ENCODE measurements around the gene GALNT18.

GALNT18 gene

DNA sequence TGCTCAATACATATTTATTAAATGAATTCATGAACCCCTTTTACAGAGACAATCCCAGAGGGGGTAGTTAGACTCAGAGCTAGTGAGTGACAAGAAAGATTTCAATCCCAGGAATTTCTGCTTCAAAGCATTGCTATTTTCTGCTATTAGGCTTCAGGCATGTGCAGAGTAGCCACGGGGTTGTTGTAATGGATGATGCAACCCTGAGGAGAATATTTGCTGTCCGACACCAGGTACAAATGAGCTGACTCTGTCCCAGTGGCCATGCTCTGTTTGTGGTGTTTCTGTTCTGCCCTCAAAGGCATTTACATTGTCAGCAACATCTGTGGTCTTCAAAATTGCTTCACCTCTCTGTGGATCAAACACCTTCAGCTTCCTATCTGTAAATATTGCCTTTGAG lies 371.3 kb downstream of the GALNT18 start:
- TF ChIP-seq PPARA (CRISPR knock-in tag; IDR thresholded peaks at IDR 0.05; ENCODE audit: borderline replicate concordance): no peak
- TF ChIP-seq, protein P1, sequence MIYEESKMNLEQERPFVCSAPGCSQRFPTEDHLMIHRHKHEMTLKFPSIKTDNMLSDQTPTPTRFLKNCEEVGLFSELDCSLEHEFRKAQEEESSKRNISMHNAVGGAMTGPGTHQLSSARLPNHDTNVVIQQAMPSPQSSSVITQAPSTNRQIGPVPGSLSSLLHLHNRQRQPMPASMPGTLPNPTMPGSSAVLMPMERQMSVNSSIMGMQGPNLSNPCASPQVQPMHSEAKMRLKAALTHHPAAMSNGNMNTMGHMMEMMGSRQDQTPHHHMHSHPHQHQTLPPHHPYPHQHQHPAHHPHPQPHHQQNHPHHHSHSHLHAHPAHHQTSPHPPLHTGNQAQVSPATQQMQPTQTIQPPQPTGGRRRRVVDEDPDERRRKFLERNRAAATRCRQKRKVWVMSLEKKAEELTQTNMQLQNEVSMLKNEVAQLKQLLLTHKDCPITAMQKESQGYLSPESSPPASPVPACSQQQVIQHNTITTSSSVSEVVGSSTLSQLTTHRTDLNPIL (CRISPR knock-in tag; IDR thresholded peaks at IDR 0.05; ENCODE audit: low read depth): no peak
- TF ChIP-seq, protein P2, sequence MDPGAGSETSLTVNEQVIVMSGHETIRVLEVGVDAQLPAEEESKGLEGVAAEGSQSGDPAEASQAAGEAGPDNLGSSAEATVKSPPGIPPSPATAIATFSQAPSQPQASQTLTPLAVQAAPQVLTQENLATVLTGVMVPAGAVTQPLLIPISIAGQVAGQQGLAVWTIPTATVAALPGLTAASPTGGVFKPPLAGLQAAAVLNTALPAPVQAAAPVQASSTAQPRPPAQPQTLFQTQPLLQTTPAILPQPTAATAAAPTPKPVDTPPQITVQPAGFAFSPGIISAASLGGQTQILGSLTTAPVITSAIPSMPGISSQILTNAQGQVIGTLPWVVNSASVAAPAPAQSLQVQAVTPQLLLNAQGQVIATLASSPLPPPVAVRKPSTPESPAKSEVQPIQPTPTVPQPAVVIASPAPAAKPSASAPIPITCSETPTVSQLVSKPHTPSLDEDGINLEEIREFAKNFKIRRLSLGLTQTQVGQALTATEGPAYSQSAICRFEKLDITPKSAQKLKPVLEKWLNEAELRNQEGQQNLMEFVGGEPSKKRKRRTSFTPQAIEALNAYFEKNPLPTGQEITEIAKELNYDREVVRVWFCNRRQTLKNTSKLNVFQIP (CRISPR knock-in tag; IDR thresholded peaks at IDR 0.05; ENCODE audit: borderline replicate concordance, low read depth): no peak
- TF ChIP-seq, protein P3, sequence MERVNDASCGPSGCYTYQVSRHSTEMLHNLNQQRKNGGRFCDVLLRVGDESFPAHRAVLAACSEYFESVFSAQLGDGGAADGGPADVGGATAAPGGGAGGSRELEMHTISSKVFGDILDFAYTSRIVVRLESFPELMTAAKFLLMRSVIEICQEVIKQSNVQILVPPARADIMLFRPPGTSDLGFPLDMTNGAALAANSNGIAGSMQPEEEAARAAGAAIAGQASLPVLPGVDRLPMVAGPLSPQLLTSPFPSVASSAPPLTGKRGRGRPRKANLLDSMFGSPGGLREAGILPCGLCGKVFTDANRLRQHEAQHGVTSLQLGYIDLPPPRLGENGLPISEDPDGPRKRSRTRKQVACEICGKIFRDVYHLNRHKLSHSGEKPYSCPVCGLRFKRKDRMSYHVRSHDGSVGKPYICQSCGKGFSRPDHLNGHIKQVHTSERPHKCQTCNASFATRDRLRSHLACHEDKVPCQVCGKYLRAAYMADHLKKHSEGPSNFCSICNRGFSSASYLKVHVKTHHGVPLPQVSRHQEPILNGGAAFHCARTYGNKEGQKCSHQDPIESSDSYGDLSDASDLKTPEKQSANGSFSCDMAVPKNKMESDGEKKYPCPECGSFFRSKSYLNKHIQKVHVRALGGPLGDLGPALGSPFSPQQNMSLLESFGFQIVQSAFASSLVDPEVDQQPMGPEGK (CRISPR knock-in tag; IDR thresholded peaks at IDR 0.05; ENCODE audit: borderline replicate concordance): no peak
- TF ChIP-seq, protein P4, sequence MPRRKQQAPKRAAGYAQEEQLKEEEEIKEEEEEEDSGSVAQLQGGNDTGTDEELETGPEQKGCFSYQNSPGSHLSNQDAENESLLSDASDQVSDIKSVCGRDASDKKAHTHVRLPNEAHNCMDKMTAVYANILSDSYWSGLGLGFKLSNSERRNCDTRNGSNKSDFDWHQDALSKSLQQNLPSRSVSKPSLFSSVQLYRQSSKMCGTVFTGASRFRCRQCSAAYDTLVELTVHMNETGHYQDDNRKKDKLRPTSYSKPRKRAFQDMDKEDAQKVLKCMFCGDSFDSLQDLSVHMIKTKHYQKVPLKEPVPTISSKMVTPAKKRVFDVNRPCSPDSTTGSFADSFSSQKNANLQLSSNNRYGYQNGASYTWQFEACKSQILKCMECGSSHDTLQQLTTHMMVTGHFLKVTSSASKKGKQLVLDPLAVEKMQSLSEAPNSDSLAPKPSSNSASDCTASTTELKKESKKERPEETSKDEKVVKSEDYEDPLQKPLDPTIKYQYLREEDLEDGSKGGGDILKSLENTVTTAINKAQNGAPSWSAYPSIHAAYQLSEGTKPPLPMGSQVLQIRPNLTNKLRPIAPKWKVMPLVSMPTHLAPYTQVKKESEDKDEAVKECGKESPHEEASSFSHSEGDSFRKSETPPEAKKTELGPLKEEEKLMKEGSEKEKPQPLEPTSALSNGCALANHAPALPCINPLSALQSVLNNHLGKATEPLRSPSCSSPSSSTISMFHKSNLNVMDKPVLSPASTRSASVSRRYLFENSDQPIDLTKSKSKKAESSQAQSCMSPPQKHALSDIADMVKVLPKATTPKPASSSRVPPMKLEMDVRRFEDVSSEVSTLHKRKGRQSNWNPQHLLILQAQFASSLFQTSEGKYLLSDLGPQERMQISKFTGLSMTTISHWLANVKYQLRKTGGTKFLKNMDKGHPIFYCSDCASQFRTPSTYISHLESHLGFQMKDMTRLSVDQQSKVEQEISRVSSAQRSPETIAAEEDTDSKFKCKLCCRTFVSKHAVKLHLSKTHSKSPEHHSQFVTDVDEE (CRISPR knock-in tag; IDR thresholded peaks at IDR 0.05): no peak
- no peak for TF ChIP-seq TCF4 (CRISPR knock-in tag; IDR thresholded peaks at IDR 0.05; ENCODE audit: borderline replicate concordance)
- ATAC-seq: no peak

DNA sequence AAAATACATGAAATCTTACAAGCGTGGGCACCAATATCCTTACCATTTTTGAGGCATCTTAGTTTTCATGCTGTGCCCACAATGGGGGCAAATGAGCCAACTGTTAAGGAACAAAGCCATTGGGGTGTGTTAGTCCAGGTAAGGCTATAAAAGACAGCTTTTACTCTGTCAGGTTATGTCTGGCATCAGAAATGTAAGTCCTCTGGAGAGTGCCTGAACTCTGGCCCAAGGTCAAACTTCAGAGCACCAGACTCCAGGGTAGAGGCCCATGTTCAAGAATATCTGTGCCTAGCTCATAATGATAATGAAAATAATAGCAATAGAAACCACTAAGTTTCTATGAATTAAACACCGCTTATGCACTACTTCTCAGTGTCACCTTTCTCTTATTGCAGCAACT lies 374.2 kb downstream of the GALNT18 start:
- TF ChIP-seq, protein P4 (CRISPR knock-in tag; IDR thresholded peaks at IDR 0.05): no peak
- TF ChIP-seq ESRRG (CRISPR knock-in tag; IDR thresholded peaks at IDR 0.05): no peak
- no peak for TF ChIP-seq ISL1 (CRISPR knock-in tag; IDR thresholded peaks at IDR 0.05)
- TF ChIP-seq TCF4 (CRISPR knock-in tag; IDR thresholded peaks at IDR 0.05; ENCODE audit: borderline replicate concordance): no peak
- no peak; the same call in 2 of the 3 replicates for ATAC-seq

DNA sequence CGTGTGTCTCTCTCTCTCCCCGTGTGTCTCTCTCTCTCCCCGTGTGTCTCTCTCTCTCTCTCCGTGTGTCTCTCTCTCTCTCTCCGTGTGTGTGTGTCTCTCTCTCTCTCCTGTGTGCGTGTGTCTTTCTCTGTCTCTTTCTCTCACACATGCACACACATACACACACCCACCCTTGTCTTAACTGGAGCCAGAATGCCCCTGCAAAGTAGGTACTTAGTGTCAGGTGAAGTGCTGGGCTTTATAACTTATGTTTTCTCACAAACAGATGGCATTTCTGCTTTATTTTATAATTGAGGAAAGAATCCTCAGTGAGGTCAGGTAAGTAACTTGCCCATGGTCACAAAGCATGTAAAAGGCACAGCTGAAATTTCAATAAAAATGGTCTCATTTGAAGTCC lies 374.7 kb downstream of the GALNT18 start:
- no peak for ATAC-seq
- no peak for TF ChIP-seq ZFP3 (CRISPR knock-in tag; IDR thresholded peaks at IDR 0.05)
- TF ChIP-seq, protein P2 (CRISPR knock-in tag; IDR thresholded peaks at IDR 0.05; ENCODE audit: borderline replicate concordance, low read depth): no peak
- TF ChIP-seq, protein P5, sequence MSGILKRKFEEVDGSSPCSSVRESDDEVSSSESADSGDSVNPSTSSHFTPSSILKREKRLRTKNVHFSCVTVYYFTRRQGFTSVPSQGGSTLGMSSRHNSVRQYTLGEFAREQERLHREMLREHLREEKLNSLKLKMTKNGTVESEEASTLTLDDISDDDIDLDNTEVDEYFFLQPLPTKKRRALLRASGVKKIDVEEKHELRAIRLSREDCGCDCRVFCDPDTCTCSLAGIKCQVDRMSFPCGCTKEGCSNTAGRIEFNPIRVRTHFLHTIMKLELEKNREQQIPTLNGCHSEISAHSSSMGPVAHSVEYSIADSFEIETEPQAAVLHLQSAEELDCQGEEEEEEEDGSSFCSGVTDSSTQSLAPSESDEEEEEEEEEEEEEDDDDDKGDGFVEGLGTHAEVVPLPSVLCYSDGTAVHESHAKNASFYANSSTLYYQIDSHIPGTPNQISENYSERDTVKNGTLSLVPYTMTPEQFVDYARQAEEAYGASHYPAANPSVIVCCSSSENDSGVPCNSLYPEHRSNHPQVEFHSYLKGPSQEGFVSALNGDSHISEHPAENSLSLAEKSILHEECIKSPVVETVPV (CRISPR knock-in tag; IDR thresholded peaks at IDR 0.05): no peak
- no peak for TF ChIP-seq ESRRG (CRISPR knock-in tag; IDR thresholded peaks at IDR 0.05)
- TF ChIP-seq TOX (CRISPR knock-in tag; IDR thresholded peaks at IDR 0.05; ENCODE audit: borderline replicate concordance): no peak
- no peak for TF ChIP-seq ZFP30 (CRISPR knock-in tag; IDR thresholded peaks at IDR 0.05)
- TF ChIP-seq ZNF70 (CRISPR knock-in tag; IDR thresholded peaks at IDR 0.05): no peak
- TF ChIP-seq GLIS3 (CRISPR knock-in tag; IDR thresholded peaks at IDR 0.05): no peak
- TF ChIP-seq, protein P4 (CRISPR knock-in tag; IDR thresholded peaks at IDR 0.05): no peak
- no peak for TF ChIP-seq ZC3H10 (CRISPR knock-in tag; IDR thresholded peaks at IDR 0.05)
- no peak for TF ChIP-seq PPARA (CRISPR knock-in tag; IDR thresholded peaks at IDR 0.05; ENCODE audit: borderline replicate concordance)
- TF ChIP-seq CSDC2 (CRISPR knock-in tag; IDR thresholded peaks at IDR 0.05): no peak
- TF ChIP-seq, protein P1 (CRISPR knock-in tag; IDR thresholded peaks at IDR 0.05; ENCODE audit: low read depth): no peak
- TF ChIP-seq BACH2 (CRISPR knock-in tag; IDR thresholded peaks at IDR 0.05; ENCODE audit: borderline replicate concordance): no peak
- TF ChIP-seq ZNF565 (CRISPR knock-in tag; conservative IDR thresholded peaks at IDR 0.05; ENCODE audit: low read depth): no peak

Data from SK-N-SH treated with all-trans-retinoic acid at 6 μM for 48 hours (cell line).